HFFc6 (cell line): Measurements from ENCODE around the gene IQCN. TPM values are rescaled to one million over a fixed set of nuclear protein-coding genes. Genes with fewer than 3 reads are reported as not detected.

Experiments used
- DNase-seq: peaks from one replicate; pipeline ENCODE4 v3.0.0-alpha.2; 2018
- H3K27ac Mint-ChIP-seq: 2 replicates; pipeline ENCODE4 v1.8.0; 2020; ENCODE audit warnings: mild to moderate bottlenecking, mixed read lengths
- H3K27me3 Mint-ChIP-seq: 2 replicates; pipeline ENCODE4 v1.8.0; 2021; ENCODE audit warnings: mild to moderate bottlenecking, moderate library complexity, mixed read lengths; ENCODE audit not compliant: insufficient read depth
- H3K36me3 Mint-ChIP-seq: 2 replicates; pipeline ENCODE4 v1.8.0; 2021; ENCODE audit warnings: low read depth, mixed read lengths
- H3K4me1 Mint-ChIP-seq: 2 replicates; pipeline ENCODE4 v1.8.0; 2020; ENCODE audit warnings: low read depth, mixed read lengths
- H3K4me3 Mint-ChIP-seq: 2 replicates; pipeline ENCODE4 v1.8.0; 2020; ENCODE audit warnings: mild to moderate bottlenecking, moderate library complexity, mixed read lengths
- H3K9me3 Mint-ChIP-seq: 2 replicates; pipeline ENCODE4 v1.8.0; 2020; ENCODE audit warnings: mild to moderate bottlenecking, mixed read lengths
- CTCF ChIP-seq: fragments of 200-600 bp; sonication (generic); IDR thresholded peaks from 2 replicates; pipeline ENCODE4 v1.5.0; 2021; ENCODE audit warnings: antibody characterized with exemption, mild to moderate bottlenecking
- total RNA-seq, 6 experiments: library from RNA; stranded (reverse); fragmentation: NEBNext Ultra II Directional; extraction: Animal tissue kit (Norgen Biotek cat#: 25700); gene quantifications; 2 replicates in 1 of 6; 3 replicates in 5 of 6; pipeline ENCODE4 v1.2.3, GENCODE V29; 2021

Gene IQCN
- total RNA-seq, 6 experiments from 2014 or later = 0.40 to 0.87 (median 0.55) TPM

GRCh38 chr19:18220632-18221275, 53.5 kb downstream of the IQCN start:
- Mint-ChIP-seq H3K27ac (no peak overlapping the region), H3K4me3 (no peak overlapping the region)
- DNase-seq = no peak

GRCh38 chr19:18219911-18220631, 54.2 kb downstream of the IQCN start:
- Mint-ChIP-seq H3K4me3 (no peak overlapping the region), H3K9me3 (no peaks in the 10 kb centered on the region), H3K36me3 (no peaks in the 10 kb centered on the region), H3K27me3 (peaks cover 11% of the 10 kb centered on the region), H3K27ac (no peak overlapping the region), H3K4me1 (peaks cover 13% of the 10 kb centered on the region)
- TF ChIP-seq CTCF = no peak
- no peak for DNase-seq

More at GRCh38 chr19:18220632-18221275, 53.5 kb downstream of the IQCN start:
- Mint-ChIP-seq H3K9me3 (no peaks in the 10 kb centered on the region), H3K36me3 (no peaks in the 10 kb centered on the region), H3K27me3 (peaks cover 11% of the 10 kb centered on the region), H3K4me1 (peaks cover 11% of the 10 kb centered on the region)
- no peak for TF ChIP-seq CTCF

GRCh38 chr19:18218600-18218999, 55.7 kb downstream of the IQCN start:
- no peak for TF ChIP-seq CTCF
- H3K27ac Mint-ChIP-seq = no peak overlapping the region
- peaks cover 11% of the 10 kb centered on the region for H3K27me3 Mint-ChIP-seq
- no peak for DNase-seq
- peaks cover 16% of the 10 kb centered on the region for H3K4me1 Mint-ChIP-seq
- no peaks in the 10 kb centered on the region for H3K36me3 Mint-ChIP-seq
- no peak overlapping the region for H3K4me3 Mint-ChIP-seq
- no peaks in the 10 kb centered on the region for H3K9me3 Mint-ChIP-seq

- Mint-ChIP-seq H3K4me1 (peaks cover 16% of the 10 kb centered on the region), H3K9me3 (no peaks in the 10 kb centered on the region), H3K27me3 (peaks cover 11% of the 10 kb centered on the region), H3K27ac (no peak overlapping the region), H3K36me3 (no peaks in the 10 kb centered on the region), H3K4me3 (no peak overlapping the region)
- DNase-seq = no peak
- no peak for TF ChIP-seq CTCF
These were observed 56.1 kb downstream of the IQCN start for GRCh38 chr19:18218159-18218558.

GRCh38 chr19:18216789-18217188, 57.5 kb downstream of the IQCN start:
- DNase-seq = no peak
- no peak for TF ChIP-seq CTCF
- Mint-ChIP-seq H3K4me3 (no peak overlapping the region), H3K4me1 (peaks cover 16% of the 10 kb centered on the region), H3K27me3 (peaks cover 12% of the 10 kb centered on the region), H3K9me3 (no peaks in the 10 kb centered on the region), H3K27ac (no peak overlapping the region), H3K36me3 (no peaks in the 10 kb centered on the region)
